ENCODE results near the gene OR4C13. TPM values are rescaled to one million over a fixed set of nuclear protein-coding genes. Genes with fewer than 3 reads are reported as not detected.
"Not testable (repeated sequence)": the region's sequence is repeated elsewhere in the genome, so short reads cannot be mapped to it uniquely, and the experiment has no call there.

The OR4C13 gene
- polyA plus RNA-seq (ENCODE audit: insufficient read length): not detected

- no peak for DNase-seq
Measured at GRCh38 chr11:49952091-49952490, at the start of gene OR4C13. Gene OR4C13 (plus strand): TSS chr11:49952391. CDS start chr11:49952423, 32 bp downstream.

GRCh38 chr11:49911516-49911915 lies 40.7 kb upstream of the OR4C13 start:
- not testable (repeated sequence) for DNase-seq

- not testable (repeated sequence) for DNase-seq
Measured at GRCh38 chr11:49948701-49949100, 3.5 kb upstream of the OR4C13 start.

GRCh38 chr11:49973439-49973838 lies 21.2 kb downstream of the OR4C13 start:
- not testable (repeated sequence) for DNase-seq

- not testable (repeated sequence) for DNase-seq
Measured at GRCh38 chr11:49982435-49982834, 30.2 kb downstream of the OR4C13 start, which contains the start of gene OR4C12. Gene OR4C12 (minus strand): TSS chr11:49982535. CDS start chr11:49982501, 34 bp downstream.

GRCh38 chr11:49995565-49995964 lies 43.4 kb downstream of the OR4C13 start:
- no peak for DNase-seq

Other genes starting within 250 kb of the OR4C13 start
- not detected for gene OR4C12, start 30.1 kb downstream of the OR4C13 start, polyA plus RNA-seq (ENCODE audit: insufficient read length)
- gene OR4C45, start 80.5 kb downstream of the OR4C13 start, polyA plus RNA-seq (ENCODE audit: insufficient read length): not detected